ENCODE data around the gene MEIS2. TPM values are rescaled to one million over a fixed set of nuclear protein-coding genes. Genes with fewer than 3 reads are reported as not detected.

Gene MEIS2
- total RNA-seq, 1 donor = 73.0 TPM

DNA sequence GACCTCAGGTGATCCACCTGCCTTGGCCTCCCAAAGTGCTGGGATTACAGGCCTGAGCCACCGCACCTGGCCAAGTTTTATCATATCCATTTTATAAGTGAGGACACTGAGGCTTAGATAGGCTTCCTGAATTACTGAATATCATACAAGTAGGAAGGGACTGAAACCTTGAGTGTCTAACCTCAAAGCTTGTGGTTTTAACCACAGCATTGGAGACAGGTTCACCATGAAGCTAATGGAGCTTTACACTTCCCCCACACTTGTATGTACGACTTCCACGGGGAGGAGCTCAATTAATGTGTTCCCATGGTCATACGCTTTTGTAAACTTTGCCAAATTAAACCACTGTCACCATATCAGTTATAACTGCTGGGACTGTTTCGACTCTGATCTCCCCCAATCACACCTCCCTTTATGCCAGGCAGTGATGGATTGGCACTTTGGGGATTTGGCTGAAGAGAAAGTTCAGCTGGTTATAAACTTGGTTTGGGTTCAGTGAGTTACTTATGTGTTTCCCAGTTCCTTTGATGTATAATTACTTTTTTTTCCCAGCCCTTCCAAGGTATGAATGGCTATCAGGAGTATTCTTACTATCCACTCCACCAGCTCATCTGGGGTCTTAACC lies 38.4 kb upstream of the MEIS2 start:
- DNase-seq (ENCODE audit: low read depth) = no peak
- TF ChIP-seq, protein P1, sequence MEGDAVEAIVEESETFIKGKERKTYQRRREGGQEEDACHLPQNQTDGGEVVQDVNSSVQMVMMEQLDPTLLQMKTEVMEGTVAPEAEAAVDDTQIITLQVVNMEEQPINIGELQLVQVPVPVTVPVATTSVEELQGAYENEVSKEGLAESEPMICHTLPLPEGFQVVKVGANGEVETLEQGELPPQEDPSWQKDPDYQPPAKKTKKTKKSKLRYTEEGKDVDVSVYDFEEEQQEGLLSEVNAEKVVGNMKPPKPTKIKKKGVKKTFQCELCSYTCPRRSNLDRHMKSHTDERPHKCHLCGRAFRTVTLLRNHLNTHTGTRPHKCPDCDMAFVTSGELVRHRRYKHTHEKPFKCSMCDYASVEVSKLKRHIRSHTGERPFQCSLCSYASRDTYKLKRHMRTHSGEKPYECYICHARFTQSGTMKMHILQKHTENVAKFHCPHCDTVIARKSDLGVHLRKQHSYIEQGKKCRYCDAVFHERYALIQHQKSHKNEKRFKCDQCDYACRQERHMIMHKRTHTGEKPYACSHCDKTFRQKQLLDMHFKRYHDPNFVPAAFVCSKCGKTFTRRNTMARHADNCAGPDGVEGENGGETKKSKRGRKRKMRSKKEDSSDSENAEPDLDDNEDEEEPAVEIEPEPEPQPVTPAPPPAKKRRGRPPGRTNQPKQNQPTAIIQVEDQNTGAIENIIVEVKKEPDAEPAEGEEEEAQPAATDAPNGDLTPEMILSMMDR (IDR thresholded peaks at IDR 0.05; ENCODE audit: insufficient read depth, low read depth, low read length) = no peak

DNA sequence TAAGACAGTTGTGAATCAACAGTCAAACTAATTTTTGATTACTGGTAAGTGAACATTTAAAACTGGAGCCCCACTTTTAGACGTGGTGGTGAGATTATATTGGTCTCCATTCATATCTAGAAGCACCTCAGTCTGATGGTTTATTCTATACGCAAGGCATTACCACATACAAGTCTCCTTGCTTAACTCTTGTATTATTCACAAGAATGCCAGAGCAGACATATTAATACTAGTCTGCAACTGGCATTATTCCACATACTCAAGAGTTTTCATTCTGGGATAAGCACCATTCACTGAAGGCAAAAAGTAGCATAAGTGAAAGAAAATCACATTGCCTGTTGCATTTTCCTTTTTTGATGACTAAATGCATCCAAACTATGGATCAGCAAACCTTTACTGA lies 36.9 kb upstream of the MEIS2 start:
- TF ChIP-seq, protein P1 (IDR thresholded peaks at IDR 0.05; ENCODE audit: insufficient read depth, low read depth, low read length) = no peak
- no peak for DNase-seq (ENCODE audit: low read depth)
- no peak overlapping the region for H3K4me3 ChIP-seq (ENCODE audit: low read depth, low read length)

More for the DNA sequence above, 38.4 kb upstream of the MEIS2 start:
- H3K4me3 ChIP-seq (ENCODE audit: low read depth, low read length) = no peak overlapping the region

DNA sequence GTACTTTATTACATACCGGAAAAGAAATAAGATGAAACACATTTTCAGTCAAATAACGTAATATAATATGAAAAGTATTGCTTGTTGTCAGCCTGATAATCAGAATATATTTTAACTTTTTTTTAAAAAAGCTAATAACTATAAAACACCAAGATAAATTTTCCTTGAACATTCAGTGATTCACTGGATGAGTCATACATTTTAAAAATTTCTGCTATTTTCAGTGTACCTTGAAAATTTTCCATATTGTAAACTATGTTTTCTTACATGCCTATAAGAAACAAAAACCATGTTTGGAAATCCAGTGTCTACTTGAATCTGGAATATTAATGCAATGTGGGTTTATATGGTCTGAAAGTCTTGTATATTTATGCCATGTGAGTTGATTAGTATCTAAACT lies 36.3 kb upstream of the MEIS2 start:
- DNase-seq (ENCODE audit: low read depth) = no peak
- TF ChIP-seq, protein P1 (IDR thresholded peaks at IDR 0.05; ENCODE audit: insufficient read depth, low read depth, low read length) = no peak
- no peak overlapping the region for H3K4me3 ChIP-seq (ENCODE audit: low read depth, low read length)

DNA sequence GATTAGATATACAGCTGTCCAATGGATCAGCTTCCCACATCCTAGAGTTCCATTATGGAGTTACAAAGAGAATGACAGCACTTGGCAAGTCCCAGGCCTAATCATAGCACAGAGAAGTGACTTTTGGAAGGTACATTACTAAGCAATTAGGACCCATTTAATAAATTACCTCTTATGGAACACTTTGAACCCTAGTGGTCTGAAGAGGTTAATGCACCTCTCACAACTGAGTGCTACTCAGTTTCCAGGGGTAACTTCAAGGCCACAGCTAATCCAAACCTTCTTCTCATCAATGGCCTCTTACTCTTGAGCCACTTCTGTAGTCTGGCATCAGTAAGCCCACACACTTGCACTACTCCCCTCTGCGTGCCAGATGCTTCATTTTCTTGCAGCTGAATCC lies 34.9 kb upstream of the MEIS2 start:
- TF ChIP-seq, protein P1 (IDR thresholded peaks at IDR 0.05; ENCODE audit: insufficient read depth, low read depth, low read length) = peak; percentile 45
- no peak overlapping the region for H3K4me3 ChIP-seq (ENCODE audit: low read depth, low read length)
- DNase-seq (ENCODE audit: low read depth) = no peak

DNA sequence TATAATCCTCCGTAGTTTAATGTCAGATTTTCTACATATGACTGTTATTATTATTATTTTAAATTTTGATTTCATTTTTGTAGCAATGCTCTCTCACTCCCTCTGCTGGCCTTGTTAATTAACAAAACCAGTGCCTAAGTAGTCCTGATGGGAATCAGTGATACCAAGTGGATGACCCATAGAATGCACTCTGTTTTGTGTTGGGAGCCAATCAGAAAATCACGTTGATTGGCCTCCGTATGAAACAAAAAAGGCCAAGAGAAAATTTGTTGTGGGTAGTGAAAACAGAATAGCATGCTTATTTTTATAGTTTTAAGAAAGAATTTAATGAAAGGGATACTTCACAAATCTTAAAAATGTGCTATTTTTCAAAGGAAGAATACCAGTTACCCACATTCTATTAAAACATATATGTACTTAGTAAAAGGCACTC lies 34.4 kb upstream of the MEIS2 start:
- no peak overlapping the region for H3K4me3 ChIP-seq (ENCODE audit: low read depth, low read length)
- TF ChIP-seq, protein P1 (IDR thresholded peaks at IDR 0.05; ENCODE audit: insufficient read depth, low read depth, low read length) = peak; percentile 77
- peak; percentile 59 for DNase-seq (ENCODE audit: low read depth)

DNA sequence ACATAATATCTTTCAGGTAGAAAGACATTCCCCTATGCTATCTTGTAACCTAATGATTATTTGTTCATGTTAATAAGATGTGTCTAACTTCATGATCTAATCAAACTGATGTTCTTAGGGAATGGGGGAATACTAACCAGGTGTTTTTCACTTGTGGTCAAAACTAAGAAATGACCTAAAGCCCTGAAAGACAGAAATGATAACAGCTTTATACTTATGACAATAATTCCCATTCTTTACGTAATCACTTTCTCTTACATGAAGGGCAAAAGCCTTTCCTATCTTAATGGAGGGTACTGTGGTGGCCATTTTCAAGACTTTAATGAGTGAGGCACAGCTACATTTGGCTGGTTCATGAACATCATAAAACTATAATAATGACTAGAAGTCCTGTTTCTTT lies 33.9 kb upstream of the MEIS2 start:
- H3K4me3 ChIP-seq (ENCODE audit: low read depth, low read length) = no peak overlapping the region
- TF ChIP-seq, protein P1 (IDR thresholded peaks at IDR 0.05; ENCODE audit: insufficient read depth, low read depth, low read length) = no peak
- DNase-seq (ENCODE audit: low read depth) = no peak

DNA sequence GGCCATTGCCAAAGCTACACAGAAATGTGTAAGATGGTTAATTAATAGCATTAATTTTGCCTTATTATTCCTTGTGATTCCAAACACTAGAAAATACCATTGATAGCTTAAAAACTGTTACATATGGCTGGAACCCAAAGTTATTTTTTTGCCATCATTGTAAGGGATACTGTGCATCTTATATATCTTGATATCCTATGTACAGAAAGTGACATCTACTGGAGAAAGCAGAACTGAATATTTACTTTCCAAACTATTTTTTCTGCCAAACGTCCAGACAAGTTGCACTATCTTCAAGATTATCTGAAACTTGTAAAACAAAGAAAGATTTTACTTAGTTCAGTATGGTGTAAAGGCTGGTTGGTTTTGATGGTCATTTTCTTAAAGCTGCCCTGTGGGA lies 33.3 kb upstream of the MEIS2 start:
- TF ChIP-seq, protein P1 (IDR thresholded peaks at IDR 0.05; ENCODE audit: insufficient read depth, low read depth, low read length) = peak; percentile 38
- peak; percentile 43 for DNase-seq (ENCODE audit: low read depth)
- no peak overlapping the region for H3K4me3 ChIP-seq (ENCODE audit: low read depth, low read length)

Measured in fibroblast of villous mesenchyme (primary cell).